ENCODE measurements around the gene RNF150.

- TF ChIP-seq CTCF (IDR thresholded peaks at IDR 0.05) (no peak), POLR2A (IDR thresholded peaks at IDR 0.05) (no peak)
Observed at GRCh38 chr4:141011901-141012315, 121.4 kb downstream of the RNF150 start.

All from body of pancreas (tissue), 4 donors.